ENCODE data around the gene ENAH.

Gene ENAH

GRCh38 chr1:225654277-225654597 lies 1.3 kb upstream of the ENAH start:
- peaks cover 4% of the 10 kb centered on the region; the same call in 1 of the 2 replicates for H3K4me1 ChIP-seq (ENCODE audit: low read length)
- peak overlapping the region; percentile 79 for H3K4me3 ChIP-seq (ENCODE audit: low read length)
- H3K9ac ChIP-seq (ENCODE audit: low read length): no peak overlapping the region
- no peaks in the 10 kb centered on the region for H4K20me1 ChIP-seq (ENCODE audit: insufficient read depth, low read length)
- no peak for TF ChIP-seq CTCF (IDR thresholded peaks at IDR 0.05; ENCODE audit: low read depth, low read length)
- TF ChIP-seq EZH2phosphoT487 (IDR thresholded peaks at IDR 0.05; ENCODE audit: low read depth): no peak
- no peaks in the 10 kb centered on the region for H3K36me3 ChIP-seq (replicated peaks; ENCODE audit: low read depth, low read length)
- peaks cover 8% of the 10 kb centered on the region for H3K79me2 ChIP-seq (ENCODE audit: low read length)
- peaks cover 11% of the 10 kb centered on the region for H3K27me3 ChIP-seq (ENCODE audit: low read depth, low read length)
- H3K4me2 ChIP-seq (ENCODE audit: low read length): peak overlapping the region; percentile 75
- no peak overlapping the region for H2AFZ ChIP-seq (ENCODE audit: low read depth, low read length)
- no peaks in the 10 kb centered on the region for H3K9me3 ChIP-seq (ENCODE audit: insufficient read depth, low read length)
- no peak overlapping the region for H3K27ac ChIP-seq (ENCODE audit: low read length)

- H2AFZ ChIP-seq (ENCODE audit: low read depth, low read length): peak overlapping the region; percentile 78
- peak overlapping the region; percentile 79 for H3K4me3 ChIP-seq (ENCODE audit: low read length)
- H3K27me3 ChIP-seq (ENCODE audit: low read depth, low read length): peaks cover 11% of the 10 kb centered on the region
- no peaks in the 10 kb centered on the region for H4K20me1 ChIP-seq (ENCODE audit: insufficient read depth, low read length)
- H3K27ac ChIP-seq (ENCODE audit: low read length): no peak overlapping the region
- H3K4me2 ChIP-seq (ENCODE audit: low read length): peak overlapping the region; percentile 75
- peaks cover 4% of the 10 kb centered on the region; the same call in 1 of the 2 replicates for H3K4me1 ChIP-seq (ENCODE audit: low read length)
- no peaks in the 10 kb centered on the region for H3K36me3 ChIP-seq (replicated peaks; ENCODE audit: low read depth, low read length)
- H3K9ac ChIP-seq (ENCODE audit: low read length): peak overlapping the region; percentile 57
- no peaks in the 10 kb centered on the region for H3K9me3 ChIP-seq (ENCODE audit: insufficient read depth, low read length)
- peaks cover 8% of the 10 kb centered on the region for H3K79me2 ChIP-seq (ENCODE audit: low read length)
- TF ChIP-seq CTCF (IDR thresholded peaks at IDR 0.05; ENCODE audit: low read depth, low read length): no peak
- no peak for TF ChIP-seq EZH2phosphoT487 (IDR thresholded peaks at IDR 0.05; ENCODE audit: low read depth)
Observed at GRCh38 chr1:225653463-225654276, 747 bp upstream of the ENAH start.

- H3K4me3 ChIP-seq (ENCODE audit: low read length): peak overlapping the region; percentile 79
- no peaks in the 10 kb centered on the region for H4K20me1 ChIP-seq (ENCODE audit: insufficient read depth, low read length)
- H3K4me1 ChIP-seq (ENCODE audit: low read length): peaks cover 4% of the 10 kb centered on the region; the same call in 1 of the 2 replicates
- H3K27me3 ChIP-seq (ENCODE audit: low read depth, low read length): peaks cover 11% of the 10 kb centered on the region
- no peak for TF ChIP-seq CTCF (IDR thresholded peaks at IDR 0.05; ENCODE audit: low read depth, low read length)
- no peak for TF ChIP-seq EZH2phosphoT487 (IDR thresholded peaks at IDR 0.05; ENCODE audit: low read depth)
- H2AFZ ChIP-seq (ENCODE audit: low read depth, low read length): peak overlapping the region; percentile 44
- H3K27ac ChIP-seq (ENCODE audit: low read length): no peak overlapping the region
- peak overlapping the region; percentile 71 for H3K9ac ChIP-seq (ENCODE audit: low read length)
- H3K4me2 ChIP-seq (ENCODE audit: low read length): peak overlapping the region; percentile 77
- peaks cover 14% of the 10 kb centered on the region for H3K79me2 ChIP-seq (ENCODE audit: low read length)
- no peaks in the 10 kb centered on the region for H3K36me3 ChIP-seq (replicated peaks; ENCODE audit: low read depth, low read length)
- no peaks in the 10 kb centered on the region for H3K9me3 ChIP-seq (ENCODE audit: insufficient read depth, low read length)
Observed at GRCh38 chr1:225651872-225652728, 823 bp downstream of the ENAH start.

GRCh38 chr1:225651376-225651871 lies 1.5 kb downstream of the ENAH start:
- Histone ChIP-seq H3K79me2 (ENCODE audit: low read length) (peaks cover 15% of the 10 kb centered on the region), H4K20me1 (ENCODE audit: insufficient read depth, low read length) (no peaks in the 10 kb centered on the region), H3K4me3 (ENCODE audit: low read length) (peak overlapping the region; percentile 79), H3K4me2 (ENCODE audit: low read length) (peak overlapping the region; percentile 77), H3K27ac (ENCODE audit: low read length) (no peak overlapping the region), H3K36me3 (replicated peaks; ENCODE audit: low read depth, low read length) (no peaks in the 10 kb centered on the region), H3K9me3 (ENCODE audit: insufficient read depth, low read length) (no peaks in the 10 kb centered on the region), H3K9ac (ENCODE audit: low read length) (peak overlapping the region; percentile 71), H2AFZ (ENCODE audit: low read depth, low read length) (no peak overlapping the region), H3K27me3 (ENCODE audit: low read depth, low read length) (peaks cover 11% of the 10 kb centered on the region), H3K4me1 (ENCODE audit: low read length) (peaks cover 4% of the 10 kb centered on the region; the same call in 1 of the 2 replicates)
- TF ChIP-seq EZH2phosphoT487 (IDR thresholded peaks at IDR 0.05; ENCODE audit: low read depth): no peak
- no peak for TF ChIP-seq CTCF (IDR thresholded peaks at IDR 0.05; ENCODE audit: low read depth, low read length)
